SK-N-SH (cell line): ENCODE data around the gene SLC49A3. TPM values are rescaled to one million over a fixed set of nuclear protein-coding genes. Genes with fewer than 3 reads are reported as not detected.

ENCODE experiments used
- CTCF ChIA-PET: fragments of 300-600, 350-600 bp; formaldehyde crosslinking; extraction: SDS; loops from one replicate; lab custom pipeline; 2021; lab: Yijun Ruan, JAX
- POLR2A ChIA-PET: fragments of 350-600 bp; sonication (Branson Sonifier 250); formaldehyde crosslinking; extraction: SDS; loops from one replicate; lab custom pipeline; 2020; ENCODE audit warnings: antibody characterized with exemption, inconsistent platforms; lab: Yijun Ruan, JAX
- DNase-seq: peaks from one replicate; pipeline ENCODE4 v3.0.0; 2012
- H2AFZ ChIP-seq: fragments of 200-600 bp; sonication (generic); 2 replicates; pipeline ENCODE4 v1.8.1; 2016; ENCODE audit warnings: antibody characterized with exemption, mild to moderate bottlenecking, low read depth
- H3F3A ChIP-seq: fragments of 200-600 bp; sonication (generic); replicated peaks from 2 replicates; pipeline ENCODE3; 2016; ENCODE audit warnings: antibody characterized with exemption, mild to moderate bottlenecking; ENCODE audit not compliant: insufficient read depth
- H3K27ac ChIP-seq, 2 experiments: fragments of 200-500 bp in 1 of 2; fragments of 200-600 bp in 1 of 2; sonication (Bioruptor generic) in 1 of 2; sonication (generic), shearing (Covaris generic) in 1 of 2; 2 replicates each; pipeline versions ENCODE4 v1.5.1 to v1.6.1; 2014 to 2016; ENCODE audit warnings: low read depth in 2 of 2, inconsistent platforms in 1 of 2, low read length in 1 of 2, mild to moderate bottlenecking in 1 of 2, mixed read lengths in 1 of 2
- H3K27me3 ChIP-seq: fragments of 200-600 bp; sonication (generic), shearing (Covaris generic); 2 replicates; pipeline ENCODE4 v1.6.1; 2016; ENCODE audit warnings: mixed run types; ENCODE audit not compliant: insufficient read depth
- H3K36me3 ChIP-seq, 2 experiments: fragments of 200-500 bp in 1 of 2; fragments of 200-600 bp in 1 of 2; sonication (Bioruptor generic) in 1 of 2; sonication (generic) in 1 of 2; replicated peaks in 1 of 2; 2 replicates each; pipeline versions ENCODE3 to v1.5.1; 2014 to 2016; ENCODE audit warnings: low read length in 1 of 2, mild to moderate bottlenecking in 1 of 2; ENCODE audit not compliant: insufficient read depth in 2 of 2, control insufficient read depth in 1 of 2
- H3K4me1 ChIP-seq, 2 experiments: fragments of 200-500 bp in 1 of 2; fragments of 200-600 bp in 1 of 2; sonication (Bioruptor generic) in 1 of 2; sonication (generic), shearing (Covaris generic) in 1 of 2; 2 replicates each; pipeline versions ENCODE4 v1.5.1 to v1.6.1; 2014 to 2016; ENCODE audit warnings: low read depth in 1 of 2, low read length in 1 of 2, mixed run types in 1 of 2; ENCODE audit not compliant: insufficient read depth in 2 of 2, control insufficient read depth in 1 of 2
- H3K4me2 ChIP-seq: fragments of 200-600 bp; sonication (generic), shearing (Covaris generic); 2 replicates; pipeline ENCODE4 v1.6.1; 2017; ENCODE audit warnings: mixed run types
- H3K4me3 ChIP-seq, 2 experiments: fragments of 200-500 bp in 1 of 2; fragments of 200-600 bp in 1 of 2; sonication (Bioruptor generic) in 1 of 2; sonication (generic), shearing (Covaris generic) in 1 of 2; 2 replicates each; pipeline versions ENCODE4 v1.5.1 to v1.8.1; 2014 to 2016; ENCODE audit warnings: low read depth in 2 of 2, inconsistent platforms in 1 of 2, low read length in 1 of 2, mild to moderate bottlenecking in 1 of 2, mixed read lengths in 1 of 2, moderate library complexity in 1 of 2
- H3K79me2 ChIP-seq: fragments of 200-600 bp; sonication (generic); 2 replicates; pipeline ENCODE4 v1.8.1; 2017; ENCODE audit warnings: mild to moderate bottlenecking; ENCODE audit not compliant: insufficient read depth
- H3K9ac ChIP-seq: fragments of 200-600 bp; sonication (generic); 2 replicates; pipeline ENCODE4 v1.6.1; 2017; ENCODE audit warnings: mixed run types
- H3K9me2 ChIP-seq: fragments of 200-600 bp; sonication (generic); 2 replicates; pipeline ENCODE4 v1.6.1; 2017; ENCODE audit warnings: mixed run types
- H3K9me3 ChIP-seq: fragments of 200-600 bp; sonication (generic); 2 replicates; pipeline ENCODE4 v1.6.1; 2017; ENCODE audit warnings: mixed run types, mild to moderate bottlenecking, moderate library complexity
- H4K20me1 ChIP-seq: fragments of 200-600 bp; sonication (generic); 2 replicates; pipeline ENCODE4 v1.6.1; 2017; ENCODE audit warnings: mild to moderate bottlenecking, mixed run types; ENCODE audit not compliant: insufficient read depth
- ELF1 ChIP-seq: IDR thresholded peaks from 2 replicates; pipeline ENCODE4 v1.4.0; 2012
- EZH2phosphoT487 ChIP-seq: fragments of 200-600 bp; sonication (generic); IDR thresholded peaks from 2 replicates; pipeline ENCODE4 v1.6.1; 2017; ENCODE audit warnings: low read depth, mixed run types, mild to moderate bottlenecking, antibody characterized with exemption, moderate library complexity, borderline replicate concordance
- NFIC ChIP-seq: IDR thresholded peaks from 2 replicates; pipeline ENCODE4 v1.4.0; 2012; ENCODE audit warnings: borderline replicate concordance
- PBX3 ChIP-seq: IDR thresholded peaks from 2 replicates; pipeline ENCODE4; 2012
- RFX5 ChIP-seq: IDR thresholded peaks from 2 replicates; pipeline ENCODE4 v1.6.1; 2012; ENCODE audit warnings: mild to moderate bottlenecking, improper control_type of control experiment, low read length
- RXRA ChIP-seq: IDR thresholded peaks from 2 replicates; pipeline ENCODE4 v1.4.0; 2012; ENCODE audit warnings: low read depth, mild to moderate bottlenecking, borderline replicate concordance
- SMC3 ChIP-seq: IDR thresholded peaks from 2 replicates; pipeline ENCODE4 v1.6.1; 2012; ENCODE audit warnings: low read depth, low read length, improper control_type of control experiment
- TAF1 ChIP-seq: IDR thresholded peaks from 2 replicates; pipeline ENCODE4 v1.6.1; 2012; ENCODE audit warnings: low read depth, mild to moderate bottlenecking, low read length, moderate library complexity, borderline replicate concordance
- ZBTB33 ChIP-seq: IDR thresholded peaks from 2 replicates; pipeline ENCODE4 v1.4.0; 2012; ENCODE audit warnings: low read depth, borderline replicate concordance
- WGBS: methylation state at CpG from one replicate; pipeline ENCODE4 v1.1.6; 2017; ENCODE audit warnings: low lambda C conversion rate; 5-methylcytosine and 5-hydroxymethylcytosine counted together
- polyA plus RNA-seq, 3 experiments: library from polyadenylated mRNA; depleted of rRNA; stranded (reverse); fragments of >200 nt; gene quantifications; 2 replicates each; pipeline ENCODE4 v1.2.3, GENCODE V29; 2012

SLC49A3 gene
- polyA plus RNA-seq, 1 of the 3 experiments (the other 2 are of a cell fraction) = 0.05 TPM

DNA sequence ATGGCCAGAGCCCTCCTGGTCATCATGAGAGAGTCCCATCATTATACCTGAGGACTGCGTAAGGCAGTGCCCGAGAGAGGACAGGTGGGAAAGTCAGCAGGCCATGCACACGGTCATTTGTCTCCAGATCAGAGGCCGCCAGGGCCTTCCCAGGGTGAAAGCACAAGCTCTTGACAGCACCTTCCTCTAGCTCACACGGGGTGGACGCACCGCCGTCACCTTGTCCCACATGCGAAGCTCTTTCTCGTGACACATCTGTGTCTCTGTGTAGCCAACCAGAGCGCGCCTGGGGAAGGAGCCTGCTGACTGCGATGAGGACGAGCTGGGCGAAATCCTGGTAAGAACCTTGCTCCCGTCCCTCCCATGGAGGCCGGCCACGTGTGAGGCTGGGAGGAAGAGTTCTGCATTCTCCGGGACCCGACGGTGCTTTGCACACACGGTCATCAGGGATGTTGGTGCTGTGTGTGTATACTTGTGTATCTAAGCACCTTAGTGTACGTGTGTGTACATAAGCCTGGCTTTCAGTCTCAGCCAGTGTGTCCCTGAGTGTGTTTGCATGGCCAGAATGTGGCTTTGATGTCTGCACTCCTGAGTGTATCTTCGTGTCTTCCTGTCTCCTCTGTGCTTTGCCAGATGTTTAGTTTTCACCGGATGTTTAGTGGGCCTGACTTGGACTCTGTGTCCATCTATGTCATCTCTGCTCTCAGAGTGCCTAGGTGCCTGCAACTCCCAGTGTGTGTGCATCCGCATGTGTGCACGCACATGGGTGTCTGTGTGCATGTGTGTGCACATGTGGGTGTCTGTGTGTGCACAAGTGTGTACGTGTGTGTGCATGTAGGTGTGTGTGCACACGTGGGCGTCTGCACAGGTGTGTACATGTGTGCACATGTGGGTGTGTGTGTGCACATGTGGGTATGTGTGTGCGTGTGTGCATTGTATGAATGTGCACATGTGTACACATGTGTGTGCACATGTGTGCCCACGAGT is 30.0 kb downstream of the SLC49A3 start (continued):
- TF ChIP-seq RXRA (no peak), RFX5 (no peak), EZH2phosphoT487 (no peak), PBX3 (no peak), TAF1 (no peak), ELF1 (no peak)

DNA sequence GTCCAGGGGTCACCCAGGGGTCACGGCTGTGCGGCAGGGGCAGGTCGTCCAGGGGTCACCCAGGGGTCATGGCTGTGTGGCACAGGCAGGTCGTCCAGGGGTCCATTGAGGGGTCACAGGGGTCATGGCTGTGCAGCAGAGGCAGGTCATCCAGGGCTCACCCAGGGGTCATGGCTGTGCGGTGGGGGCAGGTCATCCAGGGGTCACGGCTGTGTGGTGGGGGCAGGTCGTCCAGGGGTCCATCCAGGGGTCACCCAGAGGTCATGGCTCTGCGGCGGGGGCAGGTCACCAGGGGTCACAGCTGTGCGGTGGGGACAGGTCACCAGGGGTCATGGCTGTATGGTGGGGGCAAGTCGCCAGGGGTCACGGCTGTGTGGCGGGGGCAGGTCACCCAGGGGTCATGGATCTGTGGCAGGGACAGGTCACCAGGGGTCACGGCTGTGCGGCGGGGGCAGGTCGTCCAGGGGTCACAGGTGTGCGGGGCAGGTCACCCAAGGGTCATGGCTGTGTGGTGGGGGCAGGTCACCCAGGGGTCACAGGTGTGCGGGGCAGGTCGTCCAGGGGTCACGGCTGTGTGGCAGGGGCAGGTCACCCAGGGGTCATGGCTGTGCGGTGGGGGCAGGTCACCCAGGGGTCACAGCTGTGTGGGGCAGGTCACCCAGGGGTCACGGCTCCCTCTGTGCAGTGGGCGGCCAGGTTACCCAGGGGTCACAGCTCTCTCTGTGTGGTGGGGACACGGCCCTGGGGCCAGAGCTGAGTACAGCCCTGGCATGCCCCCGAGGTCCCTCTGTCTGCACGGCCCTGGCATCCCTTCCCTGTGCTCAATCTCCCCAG is 30.9 kb downstream of the SLC49A3 start:
- WGBS = 45% methylated on average over 5 of the region's 27 CpGs
- Histone ChIP-seq H3K4me1 (peaks cover 0 to 14% of the 10 kb centered on the region in 2 experiments; a peak in 1 of 4 replicates), H3K9me3 (no peaks in the 10 kb centered on the region)

More for the DNA sequence above, 30.9 kb downstream of the SLC49A3 start:
- Histone ChIP-seq H3K36me3 (no peaks in the 10 kb centered on the region), H3K9me2 (no peaks in the 10 kb centered on the region), H3K4me3 (no peak overlapping the region), H3K27ac (no peak overlapping the region; a peak in 1 of 4 replicates), H3K27me3 (no peaks in the 10 kb centered on the region), H3K9ac (no peak overlapping the region), H3F3A (no peaks in the 10 kb centered on the region), H3K4me2 (no peak overlapping the region), H3K79me2 (no peaks in the 10 kb centered on the region), H4K20me1 (no peaks in the 10 kb centered on the region), H2AFZ (no peak overlapping the region)
- no peak for TF ChIP-seq NFIC
- TF ChIP-seq ZBTB33 = no peak
- no peak for TF ChIP-seq SMC3
- CTCF ChIA-PET = interaction anchor here (1.0 to 1.1 kb wide), 2 partner anchors 16 to 26 kb away, joined by 3 read pairs; partner anchors contain the start of gene ATP5ME
- no peak for DNase-seq
- POLR2A ChIA-PET = no interaction called here
